HEK293 (cell line): Measurements from ENCODE around the gene CDH2.

Experiments
- CTCF ChIA-PET: fragments of 350-600 bp; formaldehyde crosslinking; extraction: SDS; loops from one replicate; lab custom pipeline; 2021; ENCODE audit warnings: antibody characterized with exemption; lab: Yijun Ruan, JAX
- POLR2A ChIA-PET: fragments of 300-600 bp; formaldehyde crosslinking; extraction: SDS; loops from one replicate; lab custom pipeline; 2020; ENCODE audit warnings: antibody characterized with exemption, inconsistent platforms; lab: Yijun Ruan, JAX
- H3K27ac ChIP-seq: fragments of 200-500 bp; sonication (Bioruptor generic); 2 replicates; pipeline ENCODE4 v1.5.1; 2014; ENCODE audit warnings: low read depth, low read length, control low read depth, inconsistent platforms; ENCODE audit errors: extremely low read depth
- H3K36me3 ChIP-seq, 2 experiments: fragments of 200-500 bp in 1 of 2; sonication (Bioruptor generic) in 1 of 2; 1 replicate in 1 of 2; 2 replicates in 1 of 2; pipeline ENCODE4 v1.5.1; 2014 to 2017; ENCODE audit warnings: inconsistent platforms in 2 of 2, low read length in 2 of 2; ENCODE audit not compliant: control insufficient read depth in 2 of 2, insufficient read depth in 1 of 2
- H3K4me1 ChIP-seq: fragments of 200-500 bp; sonication (Bioruptor generic); 2 replicates; pipeline ENCODE4 v1.5.1; 2014; ENCODE audit warnings: mild to moderate bottlenecking, low read length, inconsistent platforms; ENCODE audit not compliant: control insufficient read depth, insufficient read depth
- H3K4me3 ChIP-seq: 2 replicates; pipeline ENCODE4 v1.5.1; 2011; ENCODE audit warnings: low read depth, mild to moderate bottlenecking, control low read depth, low read length, moderate library complexity
- H3K9me3 ChIP-seq: fragments of 200-500 bp; sonication (Bioruptor generic); 2 replicates; pipeline ENCODE4 v1.5.1; 2014; ENCODE audit warnings: low read depth, low read length, inconsistent platforms; ENCODE audit not compliant: control insufficient read depth, insufficient read depth
- EGR2 ChIP-seq: fragments of 450-650 bp; formaldehyde crosslinking; IDR thresholded peaks from 2 replicates; pipeline ENCODE4 v1.5.1; 2016; ENCODE audit warnings: low read depth, missing biosample characterization, missing genetic modification characterization
- GLIS1 ChIP-seq: fragments of 450-650 bp; formaldehyde crosslinking; IDR thresholded peaks from 2 replicates; pipeline ENCODE4 v1.5.1; 2016; ENCODE audit warnings: missing biosample characterization, missing genetic modification characterization
- GLIS2 ChIP-seq: fragments of 450-650 bp; formaldehyde crosslinking; IDR thresholded peaks from 2 replicates; pipeline ENCODE4 v1.5.1; 2016; ENCODE audit warnings: missing biosample characterization, missing genetic modification characterization
- HIC1 ChIP-seq: fragments of 450-650 bp; formaldehyde crosslinking; IDR thresholded peaks from 2 replicates; pipeline ENCODE4 v1.5.1; 2016; ENCODE audit warnings: missing biosample characterization, missing genetic modification characterization
- KLF1 ChIP-seq: fragments of 450-650 bp; formaldehyde crosslinking; IDR thresholded peaks from 2 replicates; pipeline ENCODE4 v1.5.1; 2016; ENCODE audit warnings: missing biosample characterization, missing genetic modification characterization
- KLF8 ChIP-seq: fragments of 450-650 bp; formaldehyde crosslinking; IDR thresholded peaks from 2 replicates; pipeline ENCODE4 v1.5.1; 2016; ENCODE audit warnings: missing biosample characterization, missing genetic modification characterization
- PRDM1 ChIP-seq: fragments of 450-650 bp; formaldehyde crosslinking; IDR thresholded peaks from 2 replicates; pipeline ENCODE4; 2016; ENCODE audit warnings: missing biosample characterization, missing genetic modification characterization
- REST ChIP-seq: fragments of 450-650 bp; formaldehyde crosslinking; IDR thresholded peaks from 2 replicates; pipeline ENCODE4 v1.5.1; 2016; ENCODE audit warnings: missing biosample characterization, missing genetic modification characterization
- SP2 ChIP-seq: fragments of 450-650 bp; formaldehyde crosslinking; IDR thresholded peaks from 2 replicates; pipeline ENCODE4 v1.5.1; 2016; ENCODE audit warnings: missing biosample characterization, missing genetic modification characterization
- SP3 ChIP-seq: fragments of 450-650 bp; formaldehyde crosslinking; IDR thresholded peaks from 2 replicates; pipeline ENCODE4 v1.5.1; 2016; ENCODE audit warnings: missing biosample characterization, missing genetic modification characterization
- SP7 ChIP-seq: fragments of 450-650 bp; formaldehyde crosslinking; IDR thresholded peaks from 2 replicates; pipeline ENCODE4 v1.5.1; 2016; ENCODE audit warnings: missing biosample characterization, missing genetic modification characterization
- ZBTB11 ChIP-seq: fragments of 450-650 bp; formaldehyde crosslinking; conservative IDR thresholded peaks from 2 replicates; pipeline ENCODE4 v1.5.1; 2016; ENCODE audit warnings: low read depth, missing biosample characterization, missing genetic modification characterization
- ZBTB26 ChIP-seq: fragments of 450-650 bp; formaldehyde crosslinking; optimal IDR thresholded peaks from 2 replicates; pipeline ENCODE3; 2016; ENCODE audit warnings: missing biosample characterization, mild to moderate bottlenecking, missing genetic modification characterization
- ZIC2 ChIP-seq: fragments of 450-650 bp; formaldehyde crosslinking; IDR thresholded peaks from 2 replicates; pipeline ENCODE4 v1.5.1; 2016; ENCODE audit warnings: missing biosample characterization, missing genetic modification characterization
- ZNF335 ChIP-seq: fragments of 450-650 bp; formaldehyde crosslinking; conservative IDR thresholded peaks from 2 replicates; pipeline ENCODE4 v1.5.1; 2016; ENCODE audit warnings: missing biosample characterization, missing genetic modification characterization
- ZNF449 ChIP-seq: fragments of 450-650 bp; formaldehyde crosslinking; IDR thresholded peaks from 2 replicates; pipeline ENCODE4 v1.5.1; 2017; ENCODE audit warnings: missing biosample characterization, mild to moderate bottlenecking, missing genetic modification characterization, moderate library complexity
- ZNF518A ChIP-seq: fragments of 450-650 bp; formaldehyde crosslinking; conservative IDR thresholded peaks from 2 replicates; pipeline ENCODE4 v1.5.1; 2016; ENCODE audit warnings: low read depth, missing biosample characterization, missing genetic modification characterization
- ZSCAN23 ChIP-seq: fragments of 450-650 bp; formaldehyde crosslinking; IDR thresholded peaks from 2 replicates; pipeline ENCODE4 v1.5.1; 2016; ENCODE audit warnings: missing biosample characterization, missing genetic modification characterization
- ZXDB ChIP-seq: fragments of 450-650 bp; formaldehyde crosslinking; IDR thresholded peaks from 2 replicates; pipeline ENCODE4 v1.5.1; 2016; ENCODE audit warnings: missing biosample characterization, missing genetic modification characterization

The CDH2 gene

GRCh38 chr18:28175150-28175929, 1.6 kb downstream of the CDH2 start:
- CTCF ChIA-PET, result no interaction called here
- peak; percentile 68 for TF ChIP-seq ZBTB26 (tag by site-specific recombination)
- TF ChIP-seq ZNF335 (tag by site-specific recombination), result peak; percentile 63
- TF ChIP-seq SP7 (tag by site-specific recombination), result 0 out of 2 replicates have a peak, but pooled peaks have one; percentile 6
- peak; percentile 40 for TF ChIP-seq KLF1 (tag by site-specific recombination)
- TF ChIP-seq ZBTB11 (tag by site-specific recombination), result peak; percentile 48
- peak; percentile 53 for TF ChIP-seq ZIC2 (tag by site-specific recombination)
- no peak for TF ChIP-seq ZNF518A
- 0 out of 2 replicates have a peak, but pooled peaks have one; percentile 19 for TF ChIP-seq HIC1
- TF ChIP-seq ZSCAN23, result no peak
- TF ChIP-seq GLIS2 (tag by site-specific recombination), result peak; percentile 94
- TF ChIP-seq SP3 (tag by site-specific recombination), result peak; percentile 51
- 0 out of 2 replicates have a peak, but pooled peaks have one; percentile 8 for TF ChIP-seq EGR2 (tag by site-specific recombination)
- TF ChIP-seq REST, result peak; percentile 98
- peak; percentile 61 for TF ChIP-seq GLIS1 (tag by site-specific recombination)
- peak; percentile 78 for TF ChIP-seq PRDM1 (tag by site-specific recombination)
- no peak for TF ChIP-seq ZXDB (tag by site-specific recombination)
- no peak for TF ChIP-seq ZNF449 (tag by site-specific recombination)
- TF ChIP-seq SP2, result peak; percentile 36
- TF ChIP-seq KLF8, result 0 out of 2 replicates have a peak, but pooled peaks have one; percentile 13

More at GRCh38 chr18:28175150-28175929, 1.6 kb downstream of the CDH2 start:
- H3K9me3 ChIP-seq, result no peaks in the 10 kb centered on the region
- peaks cover 13% of the 10 kb centered on the region for H3K4me1 ChIP-seq
- H3K27ac ChIP-seq, result peak overlapping the region; percentile 99; the same call in 1 of the 2 replicates
- no peaks in the 10 kb centered on the region for H3K36me3 ChIP-seq
- peak overlapping the region; percentile 82 for H3K4me3 ChIP-seq
- POLR2A ChIA-PET, result no interaction called here
